IMR-90 (cell line): ENCODE measurements around the gene NLRP3. TPM values are rescaled to one million over a fixed set of nuclear protein-coding genes. Genes with fewer than 3 reads are reported as not detected.

Source experiments
- ATAC-seq: fragments of 200-7000 bp; cut with Tn5 transposase; 2 replicates; pipeline ENCODE4 v1.9.1; 2020; ENCODE audit warnings: low read depth, mild to moderate bottlenecking, moderate library complexity
- BruUV-seq: library from RNA; stranded (reverse); fragments of 400-500 nt; replicated peaks from 2 replicates; lab custom pipeline; 2021; lab: Mats Ljungman, UMichigan
- CTCF ChIA-PET: fragments of 300-600 bp; formaldehyde crosslinking; extraction: SDS; loops from one replicate; lab custom pipeline; 2021; ENCODE audit warnings: antibody characterized with exemption; lab: Yijun Ruan, JAX
- POLR2A ChIA-PET: fragments of 300-600 bp; sonication (Branson Sonifier 250); formaldehyde crosslinking; loops from one replicate; lab custom pipeline; 2022; ENCODE audit warnings: antibody characterized with exemption; ENCODE audit not compliant: unreplicated experiment; lab: Charles Lee
- DNase-seq: peaks from one replicate; pipeline ENCODE4 v3.0.0; 2013
- H2AFZ ChIP-seq: replicated peaks from 2 replicates; pipeline ENCODE3; 2013; ENCODE audit warnings: low read length, mild to moderate bottlenecking; ENCODE audit not compliant: poor library complexity
- H2AK5ac ChIP-seq: 2 replicates; pipeline ENCODE4 v1.6.1; 2013; ENCODE audit warnings: low read depth, low read length, inconsistent platforms
- H2AK9ac ChIP-seq: replicated peaks from 2 replicates; pipeline ENCODE3; 2013; ENCODE audit warnings: mild to moderate bottlenecking, low read depth, low read length, moderate library complexity; ENCODE audit not compliant: poor library complexity
- H2BK120ac ChIP-seq: 2 replicates; pipeline ENCODE4 v1.6.1; 2013; ENCODE audit warnings: low read depth, low read length, inconsistent platforms
- H2BK15ac ChIP-seq: 3 replicates; pipeline ENCODE4 v1.6.1; 2013; ENCODE audit warnings: low read depth, low read length, inconsistent platforms
- H2BK20ac ChIP-seq: 2 replicates; pipeline ENCODE4 v1.6.1; 2013; ENCODE audit warnings: low read depth, mild to moderate bottlenecking, inconsistent platforms, low read length, moderate library complexity
- H2BK5ac ChIP-seq: 2 replicates; pipeline ENCODE4 v1.6.1; 2013; ENCODE audit warnings: mild to moderate bottlenecking, low read depth, low read length, inconsistent platforms; ENCODE audit not compliant: poor library complexity, severe bottlenecking
- H3K14ac ChIP-seq: replicated peaks from 2 replicates; pipeline ENCODE4 v1.6.1; 2013; ENCODE audit warnings: low read depth, low read length, inconsistent platforms
- H3K18ac ChIP-seq: 2 replicates; pipeline ENCODE4 v1.6.1; 2013; ENCODE audit warnings: low read depth, low read length, control low read depth
- H3K23ac ChIP-seq: 2 replicates; pipeline ENCODE4 v1.6.1; 2013; ENCODE audit warnings: low read depth, low read length, inconsistent platforms
- H3K27ac ChIP-seq: 2 replicates; pipeline ENCODE4 v1.5.1; 2013; ENCODE audit warnings: mild to moderate bottlenecking, control low read depth, low read length; ENCODE audit not compliant: insufficient read depth
- H3K27me3 ChIP-seq: 2 replicates; pipeline ENCODE4 v1.6.1; 2013; ENCODE audit warnings: low read length; ENCODE audit not compliant: control insufficient read depth, insufficient read depth
- H3K36me3 ChIP-seq: 2 replicates; pipeline ENCODE4 v1.6.1; 2013; ENCODE audit warnings: low read length, mixed read lengths; ENCODE audit not compliant: control insufficient read depth, insufficient read depth
- H3K4ac ChIP-seq: 2 replicates; pipeline ENCODE4 v1.6.1; 2013; ENCODE audit warnings: low read depth, low read length, inconsistent platforms
- H3K4me1 ChIP-seq: 2 replicates; pipeline ENCODE4 v1.6.1; 2013; ENCODE audit warnings: low read length, mixed read lengths; ENCODE audit not compliant: control insufficient read depth, insufficient read depth
- H3K4me2 ChIP-seq: 2 replicates; pipeline ENCODE4 v1.6.1; 2013; ENCODE audit warnings: low read depth, mild to moderate bottlenecking, control low read depth, low read length, moderate library complexity
- H3K4me3 ChIP-seq: 2 replicates; pipeline ENCODE4 v1.5.1; 2013; ENCODE audit warnings: low read depth, mild to moderate bottlenecking, control low read depth, low read length, moderate library complexity; ENCODE audit not compliant: insufficient read depth
- H3K56ac ChIP-seq: 2 replicates; pipeline ENCODE4 v1.6.1; 2013; ENCODE audit warnings: low read length, inconsistent platforms; ENCODE audit not compliant: insufficient read depth; ENCODE audit errors: extremely low read depth
- H3K79me1 ChIP-seq, 2 experiments: 2 replicates each; pipeline ENCODE4 v1.6.1; 2013; ENCODE audit warnings: low read length in 2 of 2, inconsistent platforms in 1 of 2, low read depth in 1 of 2
- H3K9ac ChIP-seq: 2 replicates; pipeline ENCODE4 v1.6.1; 2013; ENCODE audit warnings: low read depth, low read length, control low read depth
- H3K9me1 ChIP-seq: 2 replicates; pipeline ENCODE4 v1.6.1; 2013; ENCODE audit warnings: low read length, inconsistent platforms; ENCODE audit not compliant: insufficient read depth
- H3K9me3 ChIP-seq: 2 replicates; pipeline ENCODE4 v1.6.1; 2013; ENCODE audit warnings: low read length; ENCODE audit not compliant: control insufficient read depth, insufficient read depth
- H4K20me1 ChIP-seq: 2 replicates; pipeline ENCODE4 v1.6.1; 2013; ENCODE audit warnings: low read length, inconsistent platforms; ENCODE audit not compliant: insufficient read depth
- H4K5ac ChIP-seq: 2 replicates; pipeline ENCODE4 v1.6.1; 2013; ENCODE audit warnings: mild to moderate bottlenecking, low read depth, low read length, control low read depth
- H4K8ac ChIP-seq, 2 experiments: 2 replicates each; pipeline ENCODE4 v1.6.1; 2013; ENCODE audit warnings: low read depth in 2 of 2, low read length in 2 of 2, control low read depth in 1 of 2, inconsistent platforms in 1 of 2
- H4K91ac ChIP-seq: 2 replicates; pipeline ENCODE4 v1.6.1; 2013; ENCODE audit warnings: low read depth, low read length, inconsistent platforms; ENCODE audit not compliant: insufficient read depth
- MAFK ChIP-seq: IDR thresholded peaks from 2 replicates; pipeline ENCODE4 v1.6.1; 2012; ENCODE audit warnings: low read depth, low read length, improper control_type of control experiment
- MXI1 ChIP-seq: IDR thresholded peaks from 2 replicates; pipeline ENCODE4 v1.6.1; 2012; ENCODE audit warnings: low read depth, mild to moderate bottlenecking, low read length, moderate library complexity, borderline replicate concordance
- RCOR1 ChIP-seq: IDR thresholded peaks from 2 replicates; pipeline ENCODE4 v1.6.1; 2012; ENCODE audit warnings: mild to moderate bottlenecking, low read length, improper control_type of control experiment; ENCODE audit not compliant: insufficient replicate concordance
- SMC3 ChIP-seq: fragments of 150-350 bp; IDR thresholded peaks from 2 replicates; pipeline ENCODE4 v1.6.1; 2016; ENCODE audit warnings: low read depth, mild to moderate bottlenecking, antibody characterized with exemption, low read length, moderate library complexity
- WGBS, 2 experiments: methylation state at CpG; one replicate each; pipeline versions ENCODE4 v1.1.5 to v1.1.7; 2013; ENCODE audit warnings: missing lambda C conversion rate in 2 of 2; ENCODE audit not compliant: insufficient read length in 1 of 2; ENCODE audit errors: extremely low coverage in 2 of 2; 5-methylcytosine and 5-hydroxymethylcytosine counted together
- dilution Hi-C: fragments of 300-500 bp; cut with HindIII; formaldehyde crosslinking; loops from one replicate; pipeline ENCODE4 v1.14.3; 2018; ENCODE audit warnings: low sequenced_read_pairs; ENCODE audit not compliant: unreplicated experiment
- in situ Hi-C: fragments of 300-500 bp; cut with MboI; formaldehyde crosslinking; loops from 3 replicates; pipeline ENCODE4 v1.14.3; 2019; ENCODE audit warnings: low sequenced_read_pairs, inconsistent platforms, mixed read lengths
- intact Hi-C: fragments of 100-400 bp; cut with micrococcal nuclease; formaldehyde crosslinking; loops from 2 replicates; pipeline ENCODE4 v1.10.0; 2022
- polyA plus RNA-seq, 3 experiments: library from polyadenylated mRNA; depleted of rRNA; stranded (reverse); fragments of >200 nt; gene quantifications; 2 replicates each; pipeline ENCODE4 v1.2.3, GENCODE V29; 2012; ENCODE audit warnings: low replicate concordance in 1 of 3
- total RNA-seq: library from RNA; depleted of rRNA; stranded (reverse); fragments of >200 nt; gene quantifications from 2 replicates; pipeline ENCODE4 v1.2.3, GENCODE V29; 2012
- TF ChIP-seq, protein P1 (sequence below): fragments of 150-350 bp; IDR thresholded peaks from 2 replicates; pipeline ENCODE4 v1.6.1; 2017; ENCODE audit warnings: mild to moderate bottlenecking, antibody characterized with exemption, low read length, low read depth

The NLRP3 gene
- total and polyA plus RNA-seq, 2 of the 4 experiments (the other 2 are of a cell fraction) = 0.18 TPM; not detected in 1

DNA sequence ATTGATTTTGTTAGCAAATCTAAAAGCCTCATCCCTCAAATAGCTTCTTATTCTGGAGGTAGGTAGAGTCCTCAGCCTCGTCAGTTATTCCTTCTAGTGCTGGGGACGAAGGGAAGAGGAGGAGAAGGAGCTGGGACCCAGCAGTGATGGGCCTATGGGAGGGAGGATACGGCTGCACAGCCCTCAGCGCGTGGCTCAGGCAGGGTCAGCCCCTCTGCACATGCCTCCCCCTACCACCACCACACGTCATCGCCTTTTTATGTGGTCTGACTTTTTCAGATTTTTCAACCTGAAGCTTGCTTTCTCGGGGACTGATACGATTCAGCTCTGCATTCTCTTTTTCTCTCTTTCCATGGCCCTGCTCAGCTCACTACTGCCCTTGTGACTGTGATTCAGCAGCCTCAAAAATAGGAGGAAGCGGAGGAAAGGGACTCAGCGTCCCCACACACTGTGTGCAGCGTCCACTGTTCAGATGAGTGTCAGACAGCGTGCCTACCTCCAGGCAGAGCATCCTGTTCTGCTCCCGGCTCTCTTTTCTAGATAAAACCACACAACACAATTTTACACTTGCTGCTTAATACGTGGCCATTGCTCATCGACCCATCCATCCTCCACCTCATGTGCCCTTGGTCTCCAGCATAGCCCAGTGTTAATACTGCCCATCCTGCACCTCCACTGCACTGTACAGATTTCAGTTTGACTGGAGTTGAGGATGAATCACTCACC lies 41.1 kb downstream of the NLRP3 start:
- POLR2A ChIA-PET = no interaction called here
- 61% methylated on average over 7 of the region's 16 CpGs; no CpG with 5 or more reads in 1 of the 2 experiments for WGBS, 2 experiments
- Histone ChIP-seq H4K8ac (no peak overlapping the region), H2BK15ac (no peak overlapping the region), H3K4me2 (no peak overlapping the region), H3K9ac (no peak overlapping the region), H4K5ac (no peak overlapping the region), H3K27ac (no peak overlapping the region), H3K23ac (no peak overlapping the region), H4K20me1 (no peaks in the 10 kb centered on the region), H3K4me1 (no peaks in the 10 kb centered on the region), H2AK5ac (no peak overlapping the region), H3K79me1 (no peaks in the 10 kb centered on the region), H4K91ac (no peak overlapping the region), H2BK20ac (no peak overlapping the region), H2AK9ac (no peak overlapping the region), H3K4ac (no peak overlapping the region), H3K9me1 (no peaks in the 10 kb centered on the region), H2BK120ac (no peak overlapping the region), H3K4me3 (no peak overlapping the region), H2AFZ (no peak overlapping the region), H3K36me3 (no peaks in the 10 kb centered on the region), H3K18ac (no peak overlapping the region), H3K9me3 (peaks cover 3% of the 10 kb centered on the region), H3K27me3 (no peaks in the 10 kb centered on the region), H3K56ac (no peak overlapping the region), H2BK5ac (no peak overlapping the region), H3K14ac (no peak overlapping the region)
- dilution Hi-C loops = no loop called here
- BruUV-seq = no TSS peak
- DNase-seq (no peak), ATAC-seq (no peak)
- intact Hi-C loops = no loop called here
- TF ChIP-seq SMC3 = no peak
- no peak for TF ChIP-seq MXI1
- TF ChIP-seq, protein P1, sequence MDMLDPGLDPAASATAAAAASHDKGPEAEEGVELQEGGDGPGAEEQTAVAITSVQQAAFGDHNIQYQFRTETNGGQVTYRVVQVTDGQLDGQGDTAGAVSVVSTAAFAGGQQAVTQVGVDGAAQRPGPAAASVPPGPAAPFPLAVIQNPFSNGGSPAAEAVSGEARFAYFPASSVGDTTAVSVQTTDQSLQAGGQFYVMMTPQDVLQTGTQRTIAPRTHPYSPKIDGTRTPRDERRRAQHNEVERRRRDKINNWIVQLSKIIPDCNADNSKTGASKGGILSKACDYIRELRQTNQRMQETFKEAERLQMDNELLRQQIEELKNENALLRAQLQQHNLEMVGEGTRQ = no peak
- no peak for TF ChIP-seq RCOR1
- no peak for TF ChIP-seq MAFK
- in situ Hi-C loops = no loop called here
- CTCF ChIA-PET = no interaction called here
